Measurements from ENCODE around the gene TMIGD3. TPM values are rescaled to one million over a fixed set of nuclear protein-coding genes. Genes with fewer than 3 reads are reported as not detected.

Gene TMIGD3
- total RNA-seq, 3 donors from 2014 or later = not detected

GRCh38 chr1:111439461-111440351 is 63.7 kb downstream of the TMIGD3 start:
- Mint-ChIP-seq H3K9me3 (no peaks in the 10 kb centered on the region), H3K4me1 (ENCODE audit: low read depth) (peaks cover 26% of the 10 kb centered on the region), H3K36me3 (ENCODE audit: insufficient read depth) (peaks cover 54% of the 10 kb centered on the region), H3K27me3 (ENCODE audit: low read depth) (no peaks in the 10 kb centered on the region), H3K4me3 (no peak overlapping the region)
- DNase-seq (no peak), ATAC-seq (no peak)

GRCh38 chr1:111436726-111437125 is 66.7 kb downstream of the TMIGD3 start:
- peaks cover 7% of the 10 kb centered on the region for H3K4me1 Mint-ChIP-seq (ENCODE audit: low read depth)
- DNase-seq (no peak), ATAC-seq (no peak)
- no peak overlapping the region for H3K4me3 Mint-ChIP-seq
- no peaks in the 10 kb centered on the region for H3K27me3 Mint-ChIP-seq (ENCODE audit: low read depth)
- H3K9me3 Mint-ChIP-seq = no peaks in the 10 kb centered on the region
- H3K36me3 Mint-ChIP-seq (ENCODE audit: insufficient read depth) = peaks cover 31% of the 10 kb centered on the region

Other genes with a start within 250 kb of the TMIGD3 start
- gene CHIA, start 212.8 kb downstream of the TMIGD3 start, total RNA-seq = not detected
- 1 to 10 TPM in 2 of 3 donors, under 1 TPM in 1; 0.76 to 1.9 (median 1.2) TPM for gene OVGP1, start 75.9 kb downstream of the TMIGD3 start, total RNA-seq
- gene WDR77, start 54.4 kb downstream of the TMIGD3 start, total RNA-seq = 10 to 100 TPM; 89.6 to 95.0 (median 93.7) TPM
- gene ATP5PB, start 54.2 kb downstream of the TMIGD3 start, total RNA-seq = 100 to 1,000 TPM; 301 to 332 (median 319) TPM
- gene C1orf162, start 29.6 kb downstream of the TMIGD3 start, total RNA-seq = 1 to 10 TPM; 2.6 to 3.6 (median 2.6) TPM
- not detected for gene ADORA3, start within 50 bp of the TMIGD3 start, total RNA-seq
- 100 to 1,000 TPM; 169 to 182 (median 171) TPM for gene RAP1A, start 116.2 kb upstream of the TMIGD3 start, total RNA-seq
- gene INKA2, start 235.8 kb upstream of the TMIGD3 start, total RNA-seq = under 1 TPM; 0.25 to 0.82 (median 0.76) TPM

Data from activated T-cell treated with anti-CD3 and anti-CD28 coated beads, Interleukin-2, amount 50 U/mL, for 4 hours (primary cell).